Immature natural killer cell (primary cell): ENCODE measurements around the gene NTN1. TPM values are rescaled to one million over a fixed set of nuclear protein-coding genes. Genes with fewer than 3 reads are reported as not detected.
A peak's percentile ranks its signal among the peaks of the same experiment; 100 is the strongest.
"Not testable (repeated sequence)": the region's sequence is repeated elsewhere in the genome, so short reads cannot be mapped to it uniquely, and the experiment has no call there.

ENCODE experiments used
- DNase-seq, 3 donors: peaks; one replicate each; pipeline ENCODE4 v3.0.0; 2022; ENCODE audit warnings: mixed read lengths in 1 of 3
- H3K27ac Mint-ChIP-seq, 6 donors: one replicate each; pipeline ENCODE4 v1.8.0; 2020; ENCODE audit warnings: mixed read lengths in 6 of 6, mild to moderate bottlenecking in 5 of 6, inconsistent platforms in 4 of 6, moderate library complexity in 3 of 6
- H3K27me3 Mint-ChIP-seq, 3 donors: one replicate each; pipeline ENCODE4 v1.8.0; 2020 to 2021; ENCODE audit warnings: low read depth in 3 of 3, mild to moderate bottlenecking in 3 of 3, mixed read lengths in 3 of 3, moderate library complexity in 3 of 3, inconsistent platforms in 1 of 3
- H3K36me3 Mint-ChIP-seq, 3 donors: one replicate each; pipeline ENCODE4 v1.8.0; 2020; ENCODE audit warnings: mixed read lengths in 3 of 3, inconsistent platforms in 2 of 3, mild to moderate bottlenecking in 2 of 3
- H3K4me1 Mint-ChIP-seq, 2 donors: one replicate each; pipeline ENCODE4 v1.8.0; 2020; ENCODE audit warnings: inconsistent platforms in 2 of 2, mild to moderate bottlenecking in 2 of 2, mixed read lengths in 2 of 2, moderate library complexity in 1 of 2
- H3K4me3 Mint-ChIP-seq, 5 donors: one replicate each; pipeline ENCODE4 v1.8.0; 2020; ENCODE audit warnings: mild to moderate bottlenecking in 5 of 5, mixed read lengths in 5 of 5, inconsistent platforms in 3 of 5, moderate library complexity in 3 of 5
- H3K9me3 Mint-ChIP-seq, 6 donors: one replicate each; pipeline ENCODE4 v1.8.0; 2020; ENCODE audit warnings: mild to moderate bottlenecking in 6 of 6, mixed read lengths in 6 of 6, inconsistent platforms in 4 of 6, moderate library complexity in 3 of 6
- polyA plus RNA-seq, 3 donors: library from polyadenylated mRNA; unstranded; fragments of 300-500 nt; fragmentation: Illumina TruSeq; gene quantifications; one replicate each; pipeline ENCODE4 v1.2.3, GENCODE V29; 2021

NTN1 gene
- polyA plus RNA-seq, result not detected

GRCh38 chr17:9021158-9021991 is at the start of gene NTN1:
TSS of gene NTN1 (plus strand) at chr17:9021510. CDS start at chr17:9022374, 864 bp downstream.
- Mint-ChIP-seq H3K36me3 (no peaks in the 10 kb centered on the region), H3K27me3 (peaks cover 13 to 35% (median 26%) of the 10 kb centered on the region in 3 donors), H3K4me1 (peaks cover 8 to 21% of the 10 kb centered on the region in 2 donors), H3K27ac (no peak within 1 kb of the TSS), H3K9me3 (no peaks in the 10 kb centered on the region), H3K4me3 (peak within 1 kb of the TSS; percentile 64 to 90 (median 79))
- DNase-seq, result peak; percentile 30 to 41 (median 39)

DNA sequence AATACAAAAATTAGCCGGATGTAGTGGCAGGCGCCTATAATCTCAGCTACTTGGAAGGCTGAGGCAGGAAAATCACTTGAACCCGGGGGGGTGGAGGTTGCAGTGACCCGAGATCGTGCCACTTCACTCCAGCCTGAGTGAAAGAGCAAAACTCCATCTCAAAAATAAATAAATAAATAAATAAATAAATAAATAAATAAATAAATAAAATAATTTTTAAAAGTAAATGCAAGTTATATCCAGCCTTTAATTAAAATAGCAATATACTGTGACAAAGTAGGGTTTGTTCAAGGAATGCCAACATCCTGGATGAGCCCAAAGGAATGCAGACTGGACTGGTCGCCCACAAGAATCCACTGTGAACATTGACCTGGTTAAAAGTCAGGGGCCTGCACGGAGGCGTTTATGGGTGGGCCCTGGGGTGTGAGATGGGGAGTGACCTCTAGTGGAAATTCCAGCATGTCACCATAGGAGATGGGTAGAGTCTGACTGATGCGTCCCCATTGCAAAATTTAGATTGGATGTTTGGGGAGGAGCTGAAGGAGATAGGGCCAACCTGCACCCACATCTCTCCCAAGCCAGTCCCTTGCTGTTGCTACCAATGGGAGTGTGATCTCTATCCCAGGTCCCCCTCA is 46.1 kb upstream of the NTN1 start:
- H3K9me3 Mint-ChIP-seq, result no peaks in the 10 kb centered on the region
- no peak for DNase-seq
- no peaks in the 10 kb centered on the region for H3K4me1 Mint-ChIP-seq
- H3K4me3 Mint-ChIP-seq, result no peak overlapping the region
- no peaks in the 10 kb centered on the region for H3K36me3 Mint-ChIP-seq
- peaks cover 0 to 1% (median 0%) of the 10 kb centered on the region in 3 donors for H3K27me3 Mint-ChIP-seq
- H3K27ac Mint-ChIP-seq, result no peak overlapping the region

GRCh38 chr17:8976638-8977037 is 44.7 kb upstream of the NTN1 start:
- H3K9me3 Mint-ChIP-seq, result no peaks in the 10 kb centered on the region
- DNase-seq, result no peak
- H3K4me3 Mint-ChIP-seq, result no peak overlapping the region
- H3K27ac Mint-ChIP-seq, result no peak overlapping the region
- H3K27me3 Mint-ChIP-seq, result peaks cover 0 to 1% (median 0%) of the 10 kb centered on the region in 3 donors
- no peaks in the 10 kb centered on the region for H3K4me1 Mint-ChIP-seq
- H3K36me3 Mint-ChIP-seq, result no peaks in the 10 kb centered on the region

DNA sequence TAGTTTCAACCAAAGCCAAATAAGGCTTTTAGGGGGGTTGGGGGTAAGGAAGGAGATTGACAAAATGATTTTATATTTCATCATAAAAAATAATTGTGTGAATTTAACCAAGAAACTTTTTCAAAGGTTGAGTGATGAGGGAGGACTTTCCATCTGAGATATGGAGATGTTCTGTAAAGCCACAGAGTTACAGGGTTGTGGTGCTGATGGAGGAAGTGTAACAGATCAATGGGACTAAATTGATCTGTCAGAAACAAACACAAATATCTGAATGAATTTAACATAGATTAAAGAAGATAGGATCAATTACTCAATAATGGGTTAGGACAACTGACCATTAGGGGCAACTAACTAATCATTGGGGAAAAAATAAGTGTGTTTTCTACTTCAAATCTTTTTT is 41.6 kb upstream of the NTN1 start:
- no peaks in the 10 kb centered on the region for H3K36me3 Mint-ChIP-seq
- no peak overlapping the region for H3K27ac Mint-ChIP-seq

DNA sequence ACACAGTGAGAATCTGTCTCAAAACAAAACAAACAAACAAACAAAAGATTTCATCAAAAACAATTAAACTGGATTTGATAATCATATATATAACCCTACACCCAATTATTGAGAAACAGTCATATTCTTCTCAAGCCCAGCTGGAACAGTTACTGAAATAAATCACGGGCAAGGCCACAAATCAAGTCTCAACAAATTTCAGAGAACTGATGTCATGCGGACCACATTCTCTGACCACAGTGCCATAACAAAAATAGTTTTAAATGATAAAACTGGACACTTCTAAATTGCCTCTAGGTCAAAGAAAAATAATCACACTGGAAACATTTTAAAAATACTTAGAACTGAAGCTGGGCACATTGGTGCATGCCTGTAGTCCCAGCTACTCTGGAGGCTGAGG is 39.9 kb upstream of the NTN1 start:
- H3K36me3 Mint-ChIP-seq, result no peaks in the 10 kb centered on the region
- H3K9me3 Mint-ChIP-seq, result no peaks in the 10 kb centered on the region

More for the DNA sequence above, 41.6 kb upstream of the NTN1 start:
- Mint-ChIP-seq H3K27me3 (peaks cover 0 to 1% (median 0%) of the 10 kb centered on the region in 3 donors), H3K9me3 (no peaks in the 10 kb centered on the region), H3K4me3 (no peak overlapping the region), H3K4me1 (peaks cover 1 to 5% of the 10 kb centered on the region in 2 donors)
- DNase-seq, result no peak

GRCh38 chr17:8984225-8984624 is 37.1 kb upstream of the NTN1 start:
- H3K4me3 Mint-ChIP-seq, H3K9me3 Mint-ChIP-seq, H3K36me3 Mint-ChIP-seq, DNase-seq, H3K27me3 Mint-ChIP-seq: not testable (repeated sequence)
- Mint-ChIP-seq H3K27ac (peak overlapping the region in 2 of 6 donors; percentile 28 to 32), H3K4me1 (peaks cover 17 to 23% of the 10 kb centered on the region in 2 donors)

More for the DNA sequence above, 39.9 kb upstream of the NTN1 start:
- DNase-seq, result no peak
- no peak overlapping the region for H3K4me3 Mint-ChIP-seq
- peaks cover 17 to 22% of the 10 kb centered on the region in 2 donors for H3K4me1 Mint-ChIP-seq
- H3K27me3 Mint-ChIP-seq, result peaks cover 0 to 1% (median 0%) of the 10 kb centered on the region in 3 donors
- no peak overlapping the region for H3K27ac Mint-ChIP-seq

GRCh38 chr17:8985054-8985701 is 36.1 kb upstream of the NTN1 start:
- Mint-ChIP-seq H3K27ac (peak overlapping the region; percentile 58 to 86 (median 72)), H3K27me3 (no peaks in the 10 kb centered on the region), H3K36me3 (no peaks in the 10 kb centered on the region), H3K4me3 (peak overlapping the region; percentile 2 to 71 (median 30)), H3K9me3 (peaks cover 0 to 2% (median 0%) of the 10 kb centered on the region in 6 donors), H3K4me1 (peaks cover 17 to 23% of the 10 kb centered on the region in 2 donors)
- peak in 1 of 3 donors; percentile 24 for DNase-seq

DNA sequence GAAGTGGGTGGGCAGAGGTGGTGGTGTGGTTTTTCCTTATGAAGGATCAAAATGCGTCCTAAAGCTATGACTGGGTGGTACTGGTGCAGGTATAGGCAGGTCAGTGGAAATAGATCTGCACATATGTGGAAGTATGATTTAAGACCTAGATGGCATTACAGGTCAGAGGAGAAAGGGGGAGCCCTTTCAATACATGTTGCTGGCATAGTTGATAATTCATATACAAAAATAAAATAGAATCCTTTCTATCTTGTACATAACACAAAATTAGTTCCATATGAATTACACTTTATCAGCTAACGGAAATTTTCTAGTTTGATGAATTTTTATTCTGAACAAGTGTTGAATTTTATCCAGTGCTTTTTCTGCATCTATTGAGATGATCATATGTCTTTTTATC is 35.0 kb upstream of the NTN1 start:
- Mint-ChIP-seq H3K4me1 (peaks cover 18 to 24% of the 10 kb centered on the region in 2 donors), H3K4me3 (peak overlapping the region in 3 of 5 donors; percentile 12 to 59 (median 27)), H3K9me3 (peaks cover 0 to 2% (median 0%) of the 10 kb centered on the region in 6 donors), H3K36me3 (no peaks in the 10 kb centered on the region), H3K27me3 (peaks cover 0 to under 1% (median 0%) of the 10 kb centered on the region in 3 donors), H3K27ac (peak overlapping the region in 5 of 6 donors; percentile 43 to 86 (median 47))
- no peak for DNase-seq

GRCh38 chr17:8988263-8988935 is 32.9 kb upstream of the NTN1 start:
- not testable (repeated sequence) for H3K27me3 Mint-ChIP-seq, H3K4me3 Mint-ChIP-seq, H3K36me3 Mint-ChIP-seq, H3K9me3 Mint-ChIP-seq, H3K27ac Mint-ChIP-seq, DNase-seq
- peaks cover 24 to 30% of the 10 kb centered on the region in 2 donors for H3K4me1 Mint-ChIP-seq

- peaks cover 6 to 8% of the 10 kb centered on the region in 2 donors for H3K4me1 Mint-ChIP-seq
- peaks cover 0 to 10% (median 2%) of the 10 kb centered on the region in 3 donors for H3K27me3 Mint-ChIP-seq
- peaks cover 0 to 2% (median 0%) of the 10 kb centered on the region in 6 donors for H3K9me3 Mint-ChIP-seq
- DNase-seq, result peak; percentile 50 to 58 (median 51)
- no peak overlapping the region for H3K27ac Mint-ChIP-seq
- no peaks in the 10 kb centered on the region for H3K36me3 Mint-ChIP-seq
- H3K4me3 Mint-ChIP-seq, result no peak overlapping the region
Observed at GRCh38 chr17:8991514-8992285, 29.6 kb upstream of the NTN1 start.

DNA sequence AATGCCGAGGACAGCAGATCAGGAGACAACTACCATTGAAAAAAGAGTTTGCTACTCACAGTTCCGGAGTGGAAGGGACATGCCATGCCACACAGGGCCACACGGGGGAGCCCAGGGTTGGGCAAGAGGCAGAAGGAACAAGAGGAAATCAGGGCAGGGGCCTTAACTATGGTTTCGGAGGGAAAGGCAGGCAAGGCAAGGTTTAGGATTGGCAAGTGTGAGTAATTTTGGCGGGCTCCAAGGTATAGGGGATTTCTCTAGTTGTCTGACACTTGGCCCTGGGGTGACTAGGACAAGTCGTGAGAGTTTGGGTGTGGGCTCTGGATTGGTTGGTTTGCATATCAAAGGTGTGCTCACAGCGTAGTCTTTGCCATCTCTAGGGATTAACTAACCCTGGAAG is 27.0 kb upstream of the NTN1 start:
- H3K36me3 Mint-ChIP-seq, result no peaks in the 10 kb centered on the region
- H3K9me3 Mint-ChIP-seq, result no peaks in the 10 kb centered on the region
- H3K4me1 Mint-ChIP-seq, result peaks cover 8 to 9% of the 10 kb centered on the region in 2 donors
- no peak overlapping the region for H3K4me3 Mint-ChIP-seq
- H3K27me3 Mint-ChIP-seq, result peaks cover 1 to 11% (median 5%) of the 10 kb centered on the region in 3 donors
- DNase-seq, result peak; percentile 28 to 48 (median 32)
- no peak overlapping the region for H3K27ac Mint-ChIP-seq

- no peak for DNase-seq
- H3K4me3 Mint-ChIP-seq, result no peak overlapping the region
- H3K4me1 Mint-ChIP-seq, result peaks cover 8 to 9% of the 10 kb centered on the region in 2 donors
- peaks cover 4 to 18% (median 6%) of the 10 kb centered on the region in 3 donors for H3K27me3 Mint-ChIP-seq
- H3K27ac Mint-ChIP-seq, result no peak overlapping the region
- no peaks in the 10 kb centered on the region for H3K36me3 Mint-ChIP-seq
- no peaks in the 10 kb centered on the region for H3K9me3 Mint-ChIP-seq
Observed at GRCh38 chr17:8995711-8996110, 25.6 kb upstream of the NTN1 start.
